ENCODE data around the gene ANKS1A. TPM values are rescaled to one million over a fixed set of nuclear protein-coding genes. Genes with fewer than 3 reads are reported as not detected.
A peak's percentile ranks its signal among the peaks of the same experiment; 100 is the strongest.
"Not testable (repeated sequence)": the region's sequence is repeated elsewhere in the genome, so short reads cannot be mapped to it uniquely, and the experiment has no call there.

Gene ANKS1A
- total RNA-seq, 1 experiment from 2014 or later = 35.0 TPM

DNA sequence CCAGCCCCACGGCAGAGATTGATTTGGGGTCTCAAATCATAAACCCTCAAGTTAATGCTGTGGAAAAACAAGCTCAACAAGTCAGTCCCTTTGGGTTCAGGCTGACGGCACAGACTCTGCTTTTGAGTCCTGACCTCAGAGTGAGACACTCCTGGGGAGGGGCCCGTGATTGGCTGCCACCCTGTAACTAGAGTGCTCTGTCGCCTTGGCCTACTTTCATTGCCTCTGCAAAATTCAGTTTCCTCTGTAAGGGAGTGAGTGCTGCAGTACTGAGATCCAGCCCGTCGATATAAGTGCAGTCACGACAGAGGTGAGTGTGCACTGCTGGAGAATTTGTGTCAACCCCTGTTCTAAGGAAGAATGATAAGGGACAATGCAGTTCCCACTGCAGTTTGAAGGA, 105.6 kb downstream of the ANKS1A start:
- peak overlapping the region; percentile 76 for H3K27ac Mint-ChIP-seq
- POLR2A ChIA-PET = no interaction called here
- H3K4me3 Mint-ChIP-seq = no peak overlapping the region
- H3K9me3 Mint-ChIP-seq = peaks cover 4% of the 10 kb centered on the region
- DNase-seq (ENCODE audit: low spot score) (no peak), ATAC-seq (no peak)
- H3K27me3 Mint-ChIP-seq (ENCODE audit: low read depth) = no peaks in the 10 kb centered on the region
- H3K4me1 Mint-ChIP-seq = peaks cover 31% of the 10 kb centered on the region
- CTCF ChIA-PET = interaction anchor here (1.5 kb wide), 1 partner anchor 29 kb away, joined by 5 read pairs; no protein-coding TSS in a partner anchor
- TF ChIP-seq ZNF219 (CRISPR knock-in tag; IDR thresholded peaks at IDR 0.05; ENCODE audit: borderline replicate concordance) = no peak
- TF ChIP-seq, protein P1, sequence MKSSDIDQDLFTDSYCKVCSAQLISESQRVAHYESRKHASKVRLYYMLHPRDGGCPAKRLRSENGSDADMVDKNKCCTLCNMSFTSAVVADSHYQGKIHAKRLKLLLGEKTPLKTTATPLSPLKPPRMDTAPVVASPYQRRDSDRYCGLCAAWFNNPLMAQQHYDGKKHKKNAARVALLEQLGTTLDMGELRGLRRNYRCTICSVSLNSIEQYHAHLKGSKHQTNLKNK (CRISPR knock-in tag; IDR thresholded peaks at IDR 0.05) = no peak
- TF ChIP-seq ZNF138 (CRISPR knock-in tag; conservative IDR thresholded peaks at IDR 0.05) = no peak
- no peak for TF ChIP-seq GRHL2 (CRISPR knock-in tag; IDR thresholded peaks at IDR 0.05; ENCODE audit: insufficient replicate concordance, severe bottlenecking)
- TF ChIP-seq, protein P2, sequence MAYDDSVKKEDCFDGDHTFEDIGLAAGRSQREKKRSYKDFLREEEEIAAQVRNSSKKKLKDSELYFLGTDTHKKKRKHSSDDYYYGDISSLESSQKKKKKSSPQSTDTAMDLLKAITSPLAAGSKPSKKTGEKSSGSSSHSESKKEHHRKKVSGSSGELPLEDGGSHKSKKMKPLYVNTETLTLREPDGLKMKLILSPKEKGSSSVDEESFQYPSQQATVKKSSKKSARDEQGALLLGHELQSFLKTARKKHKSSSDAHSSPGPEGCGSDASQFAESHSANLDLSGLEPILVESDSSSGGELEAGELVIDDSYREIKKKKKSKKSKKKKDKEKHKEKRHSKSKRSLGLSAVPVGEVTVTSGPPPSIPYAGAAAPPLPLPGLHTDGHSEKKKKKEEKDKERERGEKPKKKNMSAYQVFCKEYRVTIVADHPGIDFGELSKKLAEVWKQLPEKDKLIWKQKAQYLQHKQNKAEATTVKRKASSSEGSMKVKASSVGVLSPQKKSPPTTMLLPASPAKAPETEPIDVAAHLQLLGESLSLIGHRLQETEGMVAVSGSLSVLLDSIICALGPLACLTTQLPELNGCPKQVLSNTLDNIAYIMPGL (CRISPR knock-in tag; IDR thresholded peaks at IDR 0.05) = no peak
- TF ChIP-seq, protein P3, sequence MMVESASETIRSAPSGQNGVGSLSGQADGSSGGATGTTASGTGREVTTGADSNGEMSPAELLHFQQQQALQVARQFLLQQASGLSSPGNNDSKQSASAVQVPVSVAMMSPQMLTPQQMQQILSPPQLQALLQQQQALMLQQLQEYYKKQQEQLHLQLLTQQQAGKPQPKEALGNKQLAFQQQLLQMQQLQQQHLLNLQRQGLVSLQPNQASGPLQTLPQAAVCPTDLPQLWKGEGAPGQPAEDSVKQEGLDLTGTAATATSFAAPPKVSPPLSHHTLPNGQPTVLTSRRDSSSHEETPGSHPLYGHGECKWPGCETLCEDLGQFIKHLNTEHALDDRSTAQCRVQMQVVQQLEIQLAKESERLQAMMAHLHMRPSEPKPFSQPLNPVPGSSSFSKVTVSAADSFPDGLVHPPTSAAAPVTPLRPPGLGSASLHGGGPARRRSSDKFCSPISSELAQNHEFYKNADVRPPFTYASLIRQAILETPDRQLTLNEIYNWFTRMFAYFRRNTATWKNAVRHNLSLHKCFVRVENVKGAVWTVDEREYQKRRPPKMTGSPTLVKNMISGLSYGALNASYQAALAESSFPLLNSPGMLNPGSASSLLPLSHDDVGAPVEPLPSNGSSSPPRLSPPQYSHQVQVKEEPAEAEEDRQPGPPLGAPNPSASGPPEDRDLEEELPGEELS (CRISPR knock-in tag; IDR thresholded peaks at IDR 0.05) = no peak
- TF ChIP-seq ZNF423 (CRISPR knock-in tag; IDR thresholded peaks at IDR 0.05) = no peak
- no peak for TF ChIP-seq ZNF232 (CRISPR knock-in tag; IDR thresholded peaks at IDR 0.05)
- no peak for TF ChIP-seq ZNF263 (CRISPR knock-in tag; IDR thresholded peaks at IDR 0.05; ENCODE audit: low read depth)
- no peak for TF ChIP-seq KAT7 (CRISPR knock-in tag; IDR thresholded peaks at IDR 0.05; ENCODE audit: borderline replicate concordance)
- TF ChIP-seq, protein P4, sequence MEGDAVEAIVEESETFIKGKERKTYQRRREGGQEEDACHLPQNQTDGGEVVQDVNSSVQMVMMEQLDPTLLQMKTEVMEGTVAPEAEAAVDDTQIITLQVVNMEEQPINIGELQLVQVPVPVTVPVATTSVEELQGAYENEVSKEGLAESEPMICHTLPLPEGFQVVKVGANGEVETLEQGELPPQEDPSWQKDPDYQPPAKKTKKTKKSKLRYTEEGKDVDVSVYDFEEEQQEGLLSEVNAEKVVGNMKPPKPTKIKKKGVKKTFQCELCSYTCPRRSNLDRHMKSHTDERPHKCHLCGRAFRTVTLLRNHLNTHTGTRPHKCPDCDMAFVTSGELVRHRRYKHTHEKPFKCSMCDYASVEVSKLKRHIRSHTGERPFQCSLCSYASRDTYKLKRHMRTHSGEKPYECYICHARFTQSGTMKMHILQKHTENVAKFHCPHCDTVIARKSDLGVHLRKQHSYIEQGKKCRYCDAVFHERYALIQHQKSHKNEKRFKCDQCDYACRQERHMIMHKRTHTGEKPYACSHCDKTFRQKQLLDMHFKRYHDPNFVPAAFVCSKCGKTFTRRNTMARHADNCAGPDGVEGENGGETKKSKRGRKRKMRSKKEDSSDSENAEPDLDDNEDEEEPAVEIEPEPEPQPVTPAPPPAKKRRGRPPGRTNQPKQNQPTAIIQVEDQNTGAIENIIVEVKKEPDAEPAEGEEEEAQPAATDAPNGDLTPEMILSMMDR (IDR thresholded peaks at IDR 0.05) = no peak
- TF ChIP-seq, protein P5, sequence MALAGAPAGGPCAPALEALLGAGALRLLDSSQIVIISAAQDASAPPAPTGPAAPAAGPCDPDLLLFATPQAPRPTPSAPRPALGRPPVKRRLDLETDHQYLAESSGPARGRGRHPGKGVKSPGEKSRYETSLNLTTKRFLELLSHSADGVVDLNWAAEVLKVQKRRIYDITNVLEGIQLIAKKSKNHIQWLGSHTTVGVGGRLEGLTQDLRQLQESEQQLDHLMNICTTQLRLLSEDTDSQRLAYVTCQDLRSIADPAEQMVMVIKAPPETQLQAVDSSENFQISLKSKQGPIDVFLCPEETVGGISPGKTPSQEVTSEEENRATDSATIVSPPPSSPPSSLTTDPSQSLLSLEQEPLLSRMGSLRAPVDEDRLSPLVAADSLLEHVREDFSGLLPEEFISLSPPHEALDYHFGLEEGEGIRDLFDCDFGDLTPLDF (CRISPR knock-in tag; IDR thresholded peaks at IDR 0.05) = no peak
- TF ChIP-seq CREB1 (CRISPR knock-in tag; IDR thresholded peaks at IDR 0.05) = no peak
- no peak for TF ChIP-seq RELA (CRISPR knock-in tag; IDR thresholded peaks at IDR 0.05; ENCODE audit: borderline replicate concordance)
- TF ChIP-seq, protein P6, sequence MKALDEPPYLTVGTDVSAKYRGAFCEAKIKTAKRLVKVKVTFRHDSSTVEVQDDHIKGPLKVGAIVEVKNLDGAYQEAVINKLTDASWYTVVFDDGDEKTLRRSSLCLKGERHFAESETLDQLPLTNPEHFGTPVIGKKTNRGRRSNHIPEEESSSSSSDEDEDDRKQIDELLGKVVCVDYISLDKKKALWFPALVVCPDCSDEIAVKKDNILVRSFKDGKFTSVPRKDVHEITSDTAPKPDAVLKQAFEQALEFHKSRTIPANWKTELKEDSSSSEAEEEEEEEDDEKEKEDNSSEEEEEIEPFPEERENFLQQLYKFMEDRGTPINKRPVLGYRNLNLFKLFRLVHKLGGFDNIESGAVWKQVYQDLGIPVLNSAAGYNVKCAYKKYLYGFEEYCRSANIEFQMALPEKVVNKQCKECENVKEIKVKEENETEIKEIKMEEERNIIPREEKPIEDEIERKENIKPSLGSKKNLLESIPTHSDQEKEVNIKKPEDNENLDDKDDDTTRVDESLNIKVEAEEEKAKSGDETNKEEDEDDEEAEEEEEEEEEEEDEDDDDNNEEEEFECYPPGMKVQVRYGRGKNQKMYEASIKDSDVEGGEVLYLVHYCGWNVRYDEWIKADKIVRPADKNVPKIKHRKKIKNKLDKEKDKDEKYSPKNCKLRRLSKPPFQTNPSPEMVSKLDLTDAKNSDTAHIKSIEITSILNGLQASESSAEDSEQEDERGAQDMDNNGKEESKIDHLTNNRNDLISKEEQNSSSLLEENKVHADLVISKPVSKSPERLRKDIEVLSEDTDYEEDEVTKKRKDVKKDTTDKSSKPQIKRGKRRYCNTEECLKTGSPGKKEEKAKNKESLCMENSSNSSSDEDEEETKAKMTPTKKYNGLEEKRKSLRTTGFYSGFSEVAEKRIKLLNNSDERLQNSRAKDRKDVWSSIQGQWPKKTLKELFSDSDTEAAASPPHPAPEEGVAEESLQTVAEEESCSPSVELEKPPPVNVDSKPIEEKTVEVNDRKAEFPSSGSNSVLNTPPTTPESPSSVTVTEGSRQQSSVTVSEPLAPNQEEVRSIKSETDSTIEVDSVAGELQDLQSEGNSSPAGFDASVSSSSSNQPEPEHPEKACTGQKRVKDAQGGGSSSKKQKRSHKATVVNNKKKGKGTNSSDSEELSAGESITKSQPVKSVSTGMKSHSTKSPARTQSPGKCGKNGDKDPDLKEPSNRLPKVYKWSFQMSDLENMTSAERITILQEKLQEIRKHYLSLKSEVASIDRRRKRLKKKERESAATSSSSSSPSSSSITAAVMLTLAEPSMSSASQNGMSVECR (CRISPR knock-in tag; IDR thresholded peaks at IDR 0.05; ENCODE audit: borderline replicate concordance) = no peak
- no peak for TF ChIP-seq ZNF416 (CRISPR knock-in tag; IDR thresholded peaks at IDR 0.05)
- TF ChIP-seq, protein P7, sequence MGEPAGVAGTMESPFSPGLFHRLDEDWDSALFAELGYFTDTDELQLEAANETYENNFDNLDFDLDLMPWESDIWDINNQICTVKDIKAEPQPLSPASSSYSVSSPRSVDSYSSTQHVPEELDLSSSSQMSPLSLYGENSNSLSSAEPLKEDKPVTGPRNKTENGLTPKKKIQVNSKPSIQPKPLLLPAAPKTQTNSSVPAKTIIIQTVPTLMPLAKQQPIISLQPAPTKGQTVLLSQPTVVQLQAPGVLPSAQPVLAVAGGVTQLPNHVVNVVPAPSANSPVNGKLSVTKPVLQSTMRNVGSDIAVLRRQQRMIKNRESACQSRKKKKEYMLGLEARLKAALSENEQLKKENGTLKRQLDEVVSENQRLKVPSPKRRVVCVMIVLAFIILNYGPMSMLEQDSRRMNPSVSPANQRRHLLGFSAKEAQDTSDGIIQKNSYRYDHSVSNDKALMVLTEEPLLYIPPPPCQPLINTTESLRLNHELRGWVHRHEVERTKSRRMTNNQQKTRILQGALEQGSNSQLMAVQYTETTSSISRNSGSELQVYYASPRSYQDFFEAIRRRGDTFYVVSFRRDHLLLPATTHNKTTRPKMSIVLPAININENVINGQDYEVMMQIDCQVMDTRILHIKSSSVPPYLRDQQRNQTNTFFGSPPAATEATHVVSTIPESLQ (CRISPR knock-in tag; IDR thresholded peaks at IDR 0.05) = no peak
- peaks cover 60% of the 10 kb centered on the region for H3K36me3 Mint-ChIP-seq

DNA sequence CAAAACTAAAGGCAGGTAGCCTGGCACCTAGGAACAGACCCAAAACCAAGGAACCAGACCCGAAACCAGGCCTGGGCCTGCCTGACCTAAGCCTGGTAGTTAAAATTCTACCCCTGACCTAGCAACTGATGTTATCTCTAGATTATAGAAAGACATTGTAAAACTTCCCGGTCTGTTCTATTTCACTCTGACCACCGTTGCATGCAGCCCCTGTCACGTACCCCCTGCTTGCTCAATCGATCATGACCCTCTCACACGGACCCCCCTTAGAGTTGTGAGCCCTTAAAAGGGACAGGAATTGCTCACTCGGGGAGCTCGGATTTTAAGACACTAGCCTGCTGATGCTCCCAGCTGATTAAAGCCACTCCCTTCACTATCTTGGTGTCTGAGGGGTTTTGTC, 109.4 kb downstream of the ANKS1A start:
- H3K4me3 Mint-ChIP-seq; ATAC-seq; DNase-seq (ENCODE audit: low spot score); H3K27me3 Mint-ChIP-seq (ENCODE audit: low read depth); H3K9me3 Mint-ChIP-seq; POLR2A ChIA-PET; CTCF ChIA-PET: not testable (repeated sequence)
- Mint-ChIP-seq H3K36me3 (peaks cover 56% of the 10 kb centered on the region), H3K4me1 (peaks cover 20% of the 10 kb centered on the region), H3K27ac (peak overlapping the region; percentile 34)

DNA sequence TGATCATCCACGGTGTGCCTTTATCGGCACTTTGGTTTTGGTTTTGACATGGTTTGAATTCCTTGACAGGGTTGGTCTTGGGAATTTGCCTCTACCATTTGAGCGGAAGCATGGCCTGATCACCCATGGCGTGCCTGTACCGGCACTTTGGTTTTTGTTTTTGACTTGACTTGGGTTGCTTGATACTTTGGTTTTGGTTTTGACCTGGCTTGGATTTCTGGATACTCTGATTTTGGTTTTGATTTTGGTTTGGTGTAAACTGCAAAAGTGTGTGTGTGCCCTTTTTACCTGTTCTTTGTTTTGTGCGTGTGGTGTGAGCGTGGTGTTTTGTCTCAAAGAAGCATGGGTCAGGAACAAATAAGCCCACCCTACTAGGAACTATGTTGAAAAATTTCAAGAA, 110.1 kb downstream of the ANKS1A start:
- H3K27ac Mint-ChIP-seq; H3K27me3 Mint-ChIP-seq (ENCODE audit: low read depth); DNase-seq (ENCODE audit: low spot score); CTCF ChIA-PET; H3K9me3 Mint-ChIP-seq; H3K4me3 Mint-ChIP-seq; POLR2A ChIA-PET; ATAC-seq: not testable (repeated sequence)
- Mint-ChIP-seq H3K36me3 (peaks cover 48% of the 10 kb centered on the region), H3K4me1 (peaks cover 16% of the 10 kb centered on the region)

Data from WTC11 (cell line).